HFFc6 (cell line): ENCODE measurements around the gene THRB. TPM values are rescaled to one million over a fixed set of nuclear protein-coding genes. Genes with fewer than 3 reads are reported as not detected.

ENCODE experiments used
- DNase-seq: peaks from one replicate; pipeline ENCODE4 v3.0.0-alpha.2; 2018
- H3K27ac Mint-ChIP-seq: 2 replicates; pipeline ENCODE4 v1.8.0; 2020; ENCODE audit warnings: mild to moderate bottlenecking, mixed read lengths
- H3K27me3 Mint-ChIP-seq: 2 replicates; pipeline ENCODE4 v1.8.0; 2021; ENCODE audit warnings: mild to moderate bottlenecking, moderate library complexity, mixed read lengths; ENCODE audit not compliant: insufficient read depth
- H3K36me3 Mint-ChIP-seq: 2 replicates; pipeline ENCODE4 v1.8.0; 2021; ENCODE audit warnings: low read depth, mixed read lengths
- H3K4me1 Mint-ChIP-seq: 2 replicates; pipeline ENCODE4 v1.8.0; 2020; ENCODE audit warnings: low read depth, mixed read lengths
- H3K4me3 Mint-ChIP-seq: 2 replicates; pipeline ENCODE4 v1.8.0; 2020; ENCODE audit warnings: mild to moderate bottlenecking, moderate library complexity, mixed read lengths
- H3K9me3 Mint-ChIP-seq: 2 replicates; pipeline ENCODE4 v1.8.0; 2020; ENCODE audit warnings: mild to moderate bottlenecking, mixed read lengths
- CTCF ChIP-seq: fragments of 200-600 bp; sonication (generic); IDR thresholded peaks from 2 replicates; pipeline ENCODE4 v1.5.0; 2021; ENCODE audit warnings: antibody characterized with exemption, mild to moderate bottlenecking
- total RNA-seq, 6 experiments: library from RNA; stranded (reverse); fragmentation: NEBNext Ultra II Directional; extraction: Animal tissue kit (Norgen Biotek cat#: 25700); gene quantifications; 2 replicates in 1 of 6; 3 replicates in 5 of 6; pipeline ENCODE4 v1.2.3, GENCODE V29; 2021

Gene THRB
- total RNA-seq, 6 experiments from 2014 or later, result not detected

- DNase-seq, result no peak
- Mint-ChIP-seq H3K9me3 (no peaks in the 10 kb centered on the region), H3K4me3 (no peak overlapping the region), H3K36me3 (no peaks in the 10 kb centered on the region), H3K27ac (no peak overlapping the region), H3K27me3 (peaks cover 2% of the 10 kb centered on the region; the same call in 1 of the 2 replicates), H3K4me1 (no peaks in the 10 kb centered on the region)
- TF ChIP-seq CTCF, result no peak
Measured at GRCh38 chr3:24288496-24289236, 206.0 kb downstream of the THRB start.

- TF ChIP-seq CTCF, result no peak
- Mint-ChIP-seq H3K36me3 (no peaks in the 10 kb centered on the region), H3K4me1 (no peaks in the 10 kb centered on the region), H3K9me3 (no peaks in the 10 kb centered on the region), H3K27me3 (peaks cover 2% of the 10 kb centered on the region; the same call in 1 of the 2 replicates), H3K27ac (no peak overlapping the region), H3K4me3 (no peak overlapping the region)
- no peak for DNase-seq
Measured at GRCh38 chr3:24287755-24288450, 206.7 kb downstream of the THRB start.

GRCh38 chr3:24286405-24286804 lies 208.2 kb downstream of the THRB start:
- no peaks in the 10 kb centered on the region for H3K36me3 Mint-ChIP-seq
- no peaks in the 10 kb centered on the region for H3K9me3 Mint-ChIP-seq

GRCh38 chr3:24278543-24278942 lies 216.1 kb downstream of the THRB start:
- TF ChIP-seq CTCF, result no peak
- Mint-ChIP-seq H3K27me3 (peaks cover 2% of the 10 kb centered on the region; the same call in 1 of the 2 replicates), H3K9me3 (no peaks in the 10 kb centered on the region), H3K4me3 (no peak overlapping the region), H3K27ac (no peak overlapping the region), H3K36me3 (no peaks in the 10 kb centered on the region), H3K4me1 (no peaks in the 10 kb centered on the region)
- DNase-seq, result no peak

More at GRCh38 chr3:24286405-24286804, 208.2 kb downstream of the THRB start:
- Mint-ChIP-seq H3K27me3 (peaks cover 2% of the 10 kb centered on the region; the same call in 1 of the 2 replicates), H3K27ac (no peak overlapping the region), H3K4me1 (no peaks in the 10 kb centered on the region), H3K4me3 (no peak overlapping the region)
- DNase-seq, result no peak
- TF ChIP-seq CTCF, result no peak

GRCh38 chr3:24273491-24273890 lies 221.2 kb downstream of the THRB start:
- TF ChIP-seq CTCF, result no peak
- H3K4me3 Mint-ChIP-seq, result no peak overlapping the region
- H3K36me3 Mint-ChIP-seq, result no peaks in the 10 kb centered on the region
- no peaks in the 10 kb centered on the region for H3K9me3 Mint-ChIP-seq
- H3K4me1 Mint-ChIP-seq, result no peaks in the 10 kb centered on the region
- DNase-seq, result no peak
- peaks cover 1% of the 10 kb centered on the region; the same call in 1 of the 2 replicates for H3K27me3 Mint-ChIP-seq
- no peak overlapping the region for H3K27ac Mint-ChIP-seq
